KG1 (cell line): ENCODE data around the gene ORAI3.

Experiments
- DNase-seq: peaks from one replicate; lab custom pipeline; 2025; lab: John Stamatoyannopoulos, UW

ORAI3 gene

DNA sequence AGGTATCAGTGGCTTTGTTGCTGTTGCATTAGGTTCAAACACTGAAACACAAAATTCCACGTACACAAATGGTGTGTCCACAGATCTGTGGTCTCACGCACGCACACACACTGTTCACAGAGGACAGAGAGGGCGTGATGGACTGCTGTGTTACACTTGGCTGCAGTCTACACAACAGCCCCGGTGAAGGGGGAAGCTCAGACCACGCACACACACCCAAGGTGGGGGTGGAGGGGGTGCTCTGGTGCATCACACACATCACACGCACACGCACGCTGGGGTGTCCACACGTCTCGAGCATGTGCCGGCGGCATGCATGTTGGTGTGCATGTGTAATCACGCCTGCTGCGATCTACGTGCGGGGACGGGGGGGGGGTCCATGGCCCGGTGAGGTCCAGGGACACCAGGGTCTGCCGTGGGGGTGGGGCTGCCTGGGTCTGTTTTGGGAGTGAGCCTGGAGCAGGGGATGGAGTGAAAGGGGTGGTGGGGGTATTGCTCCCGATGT, 43.5 kb downstream of the ORAI3 start:
- DNase-seq, result no peak

DNA sequence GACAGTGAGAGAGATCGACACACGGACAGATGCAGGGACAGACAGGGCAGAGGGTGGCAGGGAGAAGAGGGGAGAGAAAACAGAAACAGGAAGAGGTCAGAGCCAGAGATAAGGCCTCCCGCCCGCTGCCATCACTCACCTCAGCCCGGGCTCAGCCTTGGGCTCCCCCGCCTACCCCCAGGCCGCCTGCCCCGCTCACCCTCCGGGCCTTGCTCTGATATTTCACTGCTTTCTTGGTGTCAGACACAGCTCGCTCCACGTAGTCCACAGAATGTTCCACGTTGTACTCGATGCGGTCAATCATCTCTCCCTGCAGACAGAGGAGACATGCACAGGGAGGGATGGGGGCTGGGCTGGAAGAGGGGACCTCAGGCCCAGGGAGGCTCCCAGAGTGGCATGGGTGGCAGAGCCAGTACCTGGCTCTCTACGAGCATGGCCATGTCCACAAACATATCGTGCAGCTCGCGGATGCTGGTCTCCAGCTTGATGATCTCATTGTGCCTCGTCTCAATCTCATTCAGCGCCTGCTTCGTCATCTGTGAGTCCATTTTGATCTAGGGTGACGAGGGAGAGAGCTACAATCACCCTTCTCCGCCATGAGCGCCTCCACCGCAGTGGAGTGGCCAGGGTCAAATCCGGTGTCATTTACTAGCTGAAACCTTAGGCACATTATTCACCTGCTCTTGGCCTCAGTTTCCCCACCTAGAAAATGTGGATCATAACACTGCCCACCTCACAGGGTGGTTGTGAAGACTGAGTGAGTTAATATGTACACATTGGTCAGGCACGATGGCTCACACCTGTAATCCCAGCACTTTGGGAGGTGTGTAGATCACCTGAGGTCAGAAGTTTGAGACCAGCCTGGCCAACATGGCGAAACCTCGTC, 44.3 kb downstream of the ORAI3 start:
- no peak for DNase-seq

DNA sequence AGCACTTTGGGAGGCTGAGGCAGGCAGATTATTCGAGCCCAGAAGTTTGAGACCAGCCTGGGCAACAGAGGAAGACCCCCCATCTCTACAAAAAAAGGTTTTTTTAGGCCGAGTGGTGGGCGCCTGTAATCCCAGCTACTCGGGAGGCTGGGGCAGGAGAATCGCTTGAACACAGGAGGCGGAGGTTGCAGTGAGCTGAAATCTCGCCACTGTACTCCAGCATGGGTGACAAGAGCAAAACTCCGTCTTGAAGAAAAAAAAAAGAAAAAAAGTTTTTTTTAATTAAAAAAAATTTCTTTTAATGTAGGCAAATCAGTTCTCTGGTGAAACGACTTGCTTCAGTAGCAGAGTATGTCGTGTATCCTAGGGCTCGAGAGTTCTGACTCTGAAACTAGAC, 47.1 kb downstream of the ORAI3 start:
- DNase-seq, result no peak

DNA sequence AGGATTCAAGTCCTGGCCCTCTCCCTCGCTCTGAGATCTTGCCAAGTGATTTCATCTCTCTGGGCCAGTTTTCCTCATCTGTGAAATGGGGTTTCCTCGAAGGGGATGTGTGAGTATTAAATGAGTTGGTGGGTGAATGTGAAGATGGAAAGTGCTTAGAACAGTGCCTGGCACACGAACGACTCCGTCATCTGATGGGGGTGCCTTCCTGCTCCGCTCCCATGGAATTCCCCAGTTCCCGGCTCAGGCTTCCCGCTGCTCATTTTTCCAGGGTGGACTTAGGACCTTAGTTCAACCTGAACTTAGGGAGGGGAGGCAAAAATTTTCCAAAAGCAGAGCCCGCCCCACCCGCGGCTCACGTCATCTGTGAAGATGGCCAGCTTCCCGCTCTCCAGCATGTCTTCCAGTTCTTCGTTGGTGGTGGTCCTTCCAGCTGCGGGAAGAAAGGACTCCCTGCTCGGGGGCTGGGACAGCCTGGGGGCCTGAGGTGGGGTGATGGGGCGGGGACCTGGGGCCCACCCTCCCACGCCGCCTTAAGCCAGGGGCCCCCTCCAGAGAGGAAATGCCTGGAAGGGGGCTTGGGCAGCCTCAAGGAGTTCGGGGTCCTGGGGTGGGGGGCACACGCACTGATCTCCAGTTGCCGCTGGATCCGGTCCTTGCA, 47.6 kb downstream of the ORAI3 start:
- no peak for DNase-seq

DNA sequence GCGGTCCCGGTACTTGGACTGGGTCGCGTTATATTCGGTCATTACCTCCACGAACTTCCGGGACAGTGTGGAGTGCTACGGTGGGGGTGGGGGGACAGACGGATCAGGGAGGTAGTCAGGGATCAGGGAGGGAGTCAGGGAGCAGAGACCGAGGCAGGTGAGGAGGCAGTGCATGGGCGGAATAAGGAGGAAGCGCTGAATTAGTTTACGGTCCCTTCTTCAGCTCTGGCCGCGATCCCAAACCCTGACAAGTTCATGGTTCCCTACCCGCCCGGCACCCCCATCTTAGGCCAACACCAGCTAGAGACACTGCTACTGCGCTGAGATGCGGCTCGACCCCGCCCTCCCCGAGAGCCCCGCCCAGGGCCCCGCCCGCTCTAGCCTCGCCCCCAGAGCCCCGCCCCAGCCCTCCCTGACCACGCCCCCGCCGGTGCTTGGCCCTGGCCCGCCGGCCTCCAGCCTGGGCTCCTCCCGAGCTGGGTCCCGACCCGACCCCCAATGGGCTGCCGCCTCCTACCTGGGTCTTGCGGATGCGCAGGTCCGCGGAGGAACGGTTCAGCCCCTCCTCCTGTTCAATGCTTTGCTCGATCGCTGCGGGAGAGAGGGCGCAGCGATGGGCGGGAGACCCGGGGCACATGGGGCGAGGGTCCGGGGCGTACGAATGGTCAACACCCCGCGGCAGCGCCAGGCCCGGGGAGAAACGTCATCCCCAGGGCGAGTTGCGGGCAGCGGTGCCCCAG, 48.3 kb downstream of the ORAI3 start:
- DNase-seq, result no peak

DNA sequence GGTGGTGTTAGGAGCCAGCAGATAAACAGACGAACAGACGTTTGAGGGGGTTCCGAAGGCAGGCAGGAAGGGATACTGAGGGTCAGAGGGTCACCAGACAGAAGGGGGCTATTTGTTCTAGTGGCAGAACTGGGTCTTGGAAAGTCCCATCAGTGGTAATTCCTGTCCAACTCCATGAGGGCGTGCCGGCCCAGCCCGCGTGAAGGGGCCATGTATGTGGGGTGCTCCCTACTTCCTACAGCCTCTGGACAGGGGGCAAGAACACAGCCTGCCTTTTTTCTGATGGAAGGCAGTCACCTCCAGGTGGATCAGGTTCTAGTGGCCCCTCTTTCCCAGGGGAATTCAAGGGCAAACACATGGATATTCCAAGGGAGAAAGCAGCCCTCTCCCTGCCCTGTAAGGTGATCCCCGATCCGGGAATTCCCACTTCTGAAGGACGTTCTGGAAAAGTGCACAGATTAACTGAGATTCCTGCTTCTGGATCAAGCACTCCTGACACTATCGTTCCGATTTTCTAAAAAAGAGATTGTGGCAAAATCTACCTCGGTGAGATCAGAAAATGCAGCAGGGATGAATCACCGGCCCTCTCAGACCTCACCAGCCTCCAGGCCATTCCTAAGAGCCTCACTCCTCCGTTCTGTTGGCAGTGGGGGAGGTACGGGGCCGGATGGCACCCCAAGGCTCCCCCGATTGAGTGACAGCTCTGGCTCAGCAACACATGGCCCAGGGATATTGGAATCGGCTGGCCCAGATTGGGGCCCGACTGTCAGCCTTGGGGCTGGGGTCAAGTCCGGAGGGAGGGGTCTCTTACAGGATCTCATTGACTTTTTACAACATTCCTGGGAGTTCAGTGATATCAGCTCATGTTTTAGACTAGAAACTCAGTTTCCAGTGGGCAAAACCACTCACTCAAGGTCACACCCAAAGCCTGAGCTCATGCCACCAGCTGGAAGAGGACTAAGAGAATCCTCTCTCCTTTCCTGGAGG, 49.1 kb downstream of the ORAI3 start:
- no peak for DNase-seq

DNA sequence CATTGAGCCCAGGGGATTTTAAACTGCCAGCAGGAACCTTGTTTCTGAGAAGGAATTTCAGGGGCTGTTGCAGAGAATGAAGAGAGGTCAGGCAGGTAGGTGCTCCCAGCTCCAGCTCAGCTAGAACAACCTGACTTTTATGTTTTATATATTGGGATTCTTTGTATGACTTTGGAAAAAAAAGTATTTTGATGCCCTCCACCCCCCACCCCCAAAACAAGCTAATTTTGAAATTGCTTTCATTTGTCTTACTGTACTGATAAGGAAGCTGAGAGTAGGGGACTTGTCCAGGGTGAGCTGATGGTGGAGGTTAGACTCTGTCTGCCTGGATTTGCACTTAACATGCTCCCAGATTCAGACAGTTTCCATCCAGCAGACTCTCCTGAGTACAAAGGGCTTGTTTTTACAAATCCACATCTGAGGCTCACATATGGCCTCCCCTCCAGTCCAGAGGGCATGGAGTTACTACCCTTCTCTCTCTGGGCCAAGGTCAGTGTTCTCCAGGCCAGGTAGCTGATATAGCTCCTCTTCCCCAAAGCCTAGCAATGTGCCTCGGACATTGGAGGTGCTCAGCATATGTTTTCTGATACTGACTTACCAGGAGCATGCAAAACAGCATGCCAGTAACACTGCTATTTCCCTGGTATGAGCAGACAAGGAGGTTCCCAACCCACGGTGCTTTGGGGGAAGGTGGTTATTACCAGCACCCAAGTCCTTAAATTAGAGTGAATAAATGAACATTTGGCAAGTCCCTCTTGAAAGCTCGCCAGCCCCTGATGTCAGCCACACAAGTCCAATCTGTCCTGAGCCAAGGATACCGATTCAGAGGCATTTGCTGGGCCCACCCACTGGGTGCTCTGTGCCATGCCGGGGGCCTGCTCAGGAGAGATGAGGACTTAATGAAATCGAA, 50.2 kb downstream of the ORAI3 start:
- DNase-seq, result no peak

DNA sequence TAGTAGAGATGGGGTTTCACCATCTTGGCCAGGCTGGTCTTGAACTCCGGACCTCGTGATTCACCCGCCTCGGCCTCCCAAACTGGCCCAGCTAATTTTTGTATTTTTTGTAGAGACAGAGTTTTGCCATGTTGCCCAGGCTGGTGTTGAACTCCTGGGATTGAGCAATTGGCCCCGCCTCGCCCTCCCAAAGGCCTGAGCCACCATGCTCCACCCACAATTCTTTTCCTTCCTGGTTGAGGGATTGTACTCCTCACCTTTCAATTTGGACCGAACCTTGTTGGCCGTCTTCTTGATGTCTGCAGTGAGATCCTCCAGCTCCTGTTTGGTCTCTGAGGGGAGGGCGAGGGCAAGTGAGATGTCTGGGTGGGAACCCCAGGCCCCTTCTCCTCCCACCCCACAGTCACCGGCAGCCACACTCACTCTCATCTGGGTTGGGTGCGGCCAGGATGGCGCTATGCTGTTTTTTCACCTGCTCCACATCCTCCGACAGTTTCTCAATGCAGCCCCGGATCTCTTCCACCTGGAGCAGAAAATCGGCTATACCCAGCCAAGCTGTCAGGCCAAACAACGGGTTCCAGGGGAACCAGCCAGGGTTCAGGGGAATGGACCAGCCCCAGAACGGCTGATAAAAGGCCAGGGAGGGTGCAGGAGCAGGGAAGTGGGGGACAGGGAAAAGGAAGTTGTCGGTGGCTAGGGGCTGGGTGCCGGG, 52.0 kb downstream of the ORAI3 start:
- no peak for DNase-seq

DNA sequence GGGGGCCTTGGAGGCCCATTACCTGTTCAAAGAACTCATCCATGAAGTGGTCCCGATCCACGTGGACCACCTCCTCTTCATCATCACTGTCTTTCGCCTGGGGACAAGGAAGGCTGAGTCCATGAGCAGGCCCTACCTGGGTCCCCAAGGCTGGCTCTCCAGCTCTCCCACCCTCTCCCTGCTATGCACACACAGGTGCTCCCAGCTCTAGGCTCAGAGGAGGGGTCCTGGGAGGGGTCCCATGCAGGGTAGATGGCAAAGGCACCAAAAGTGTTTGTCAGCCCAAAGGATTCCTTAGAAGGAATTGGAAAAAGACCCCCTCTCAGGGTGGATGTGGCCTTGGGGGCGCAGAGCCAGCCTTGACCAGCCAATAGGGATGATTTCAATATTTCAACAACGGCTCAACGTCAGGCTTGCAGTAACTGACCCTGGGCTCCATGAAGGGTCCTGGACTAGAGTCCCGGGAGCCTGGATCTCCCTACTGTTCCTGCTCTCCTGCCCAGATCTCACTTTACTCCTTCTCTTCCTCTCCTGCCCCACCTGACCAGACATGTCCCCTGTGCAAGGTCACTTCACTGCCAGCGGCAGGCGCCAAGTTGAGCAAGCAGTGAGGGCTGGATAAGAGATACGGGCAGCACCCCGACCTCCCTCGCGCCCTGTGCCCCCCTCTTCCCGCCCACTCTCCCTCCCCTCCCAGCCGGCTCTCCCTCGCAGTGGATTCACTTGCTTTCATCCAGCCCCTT, 52.8 kb downstream of the ORAI3 start:
- DNase-seq, result no peak

DNA sequence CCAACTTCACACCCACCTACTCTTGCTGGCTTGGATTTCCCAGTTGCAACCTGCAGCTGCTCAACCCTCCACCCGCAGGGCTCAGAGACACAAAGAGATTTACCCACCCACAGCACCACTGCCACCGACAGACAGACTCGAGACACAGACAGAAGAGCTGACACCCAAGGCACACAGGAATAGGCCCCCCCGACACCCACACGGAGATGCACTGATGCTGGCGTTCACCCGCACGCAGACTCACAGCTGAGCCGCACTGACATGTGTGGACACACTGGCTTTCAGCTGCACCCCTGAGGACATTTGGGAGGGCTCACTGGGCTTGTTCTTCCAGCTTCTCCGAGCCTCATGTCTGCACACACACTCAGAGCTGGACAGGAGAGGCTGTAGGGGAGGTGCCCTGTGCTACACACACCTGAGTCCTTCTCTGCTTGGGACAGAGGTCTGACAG, 53.4 kb downstream of the ORAI3 start:
- DNase-seq, result no peak

DNA sequence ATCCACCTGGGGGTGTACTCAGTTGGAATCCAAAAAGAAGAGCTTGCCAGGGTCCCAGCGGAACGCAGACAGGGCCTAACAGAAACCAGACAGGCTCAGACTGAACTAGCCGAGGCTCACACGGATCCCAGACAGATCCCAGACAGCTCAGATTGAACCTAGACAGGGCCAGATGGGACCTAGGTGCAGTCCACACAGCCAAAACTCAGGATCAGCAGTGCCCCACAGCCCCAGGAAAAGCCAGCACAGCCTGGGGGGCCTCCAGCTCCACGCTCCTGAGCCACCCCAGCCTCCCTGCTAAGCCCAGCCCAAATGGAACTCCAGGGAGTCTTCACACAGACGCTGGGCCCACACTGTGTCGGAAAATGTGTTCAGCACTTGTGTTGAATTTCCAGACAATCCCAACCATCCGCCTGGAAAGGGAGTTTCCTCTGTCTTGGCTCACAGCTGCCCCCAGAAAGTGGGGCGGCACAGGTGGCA, 54.0 kb downstream of the ORAI3 start:
- DNase-seq, result no peak

DNA sequence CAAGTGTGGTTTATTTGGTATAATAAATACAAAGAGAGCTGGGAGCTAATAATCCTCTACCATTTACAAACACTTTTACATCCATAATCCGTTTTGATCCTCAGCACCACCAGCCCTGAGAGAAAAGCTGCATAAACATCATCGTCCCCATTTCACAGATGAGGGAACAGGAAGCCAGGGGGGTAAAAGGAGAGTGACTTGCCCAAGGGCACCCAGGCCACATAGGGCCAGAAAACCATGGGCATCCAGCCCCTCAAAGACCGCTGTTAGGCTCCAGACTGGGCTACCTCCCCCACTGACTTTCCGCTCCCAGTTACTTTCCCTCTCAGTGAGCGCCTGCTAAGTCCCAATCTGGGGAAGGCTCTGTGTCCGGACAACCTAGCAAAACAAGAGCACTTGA, 54.9 kb downstream of the ORAI3 start:
- DNase-seq, result no peak
